KMS-11 (cell line): Measurements from ENCODE around the gene PTPA.
"Not testable (repeated sequence)": the region's sequence is repeated elsewhere in the genome, so short reads cannot be mapped to it uniquely, and the experiment has no call there.

Source experiments
- H2AFZ ChIP-seq: fragments of 200-600 bp; sonication (generic); 2 replicates; pipeline ENCODE4 v1.6.1; 2016; ENCODE audit warnings: antibody characterized with exemption, mixed run types, low read depth
- H3K27ac ChIP-seq: fragments of 200-600 bp; sonication (generic); 2 replicates; pipeline ENCODE4 v1.6.1; 2016; ENCODE audit warnings: mild to moderate bottlenecking, mixed run types
- H3K27me3 ChIP-seq: fragments of 200-600 bp; sonication (generic); 2 replicates; pipeline ENCODE4 v1.6.1; 2017; ENCODE audit warnings: mild to moderate bottlenecking, low read depth, mixed run types, moderate library complexity; ENCODE audit not compliant: insufficient read depth
- H3K36me3 ChIP-seq: fragments of 200-600 bp; sonication (generic); 2 replicates; pipeline ENCODE4 v1.6.1; 2017; ENCODE audit warnings: mild to moderate bottlenecking, mixed run types; ENCODE audit not compliant: insufficient read depth
- H3K4me1 ChIP-seq: fragments of 200-600 bp; sonication (generic); 2 replicates; pipeline ENCODE4 v1.6.1; 2016; ENCODE audit warnings: mild to moderate bottlenecking, low read depth, mixed run types; ENCODE audit not compliant: poor library complexity, severe bottlenecking
- H3K4me2 ChIP-seq: fragments of 200-600 bp; sonication (generic); 2 replicates; pipeline ENCODE4 v1.7.0; 2016; ENCODE audit warnings: mild to moderate bottlenecking, mixed run types
- H3K4me3 ChIP-seq: fragments of 200-600 bp; sonication (generic); IDR thresholded peaks from 2 replicates; pipeline ENCODE4 v1.6.1; 2017; ENCODE audit warnings: low read depth, low read length, mixed read lengths; ENCODE audit not compliant: insufficient read depth
- H3K79me2 ChIP-seq: fragments of 200-600 bp; sonication (generic); 2 replicates; pipeline ENCODE4 v1.6.1; 2016; ENCODE audit warnings: low read depth, mixed run types; ENCODE audit not compliant: insufficient read depth
- H3K9ac ChIP-seq: fragments of 200-600 bp; sonication (generic); 2 replicates; pipeline ENCODE4 v1.6.1; 2016; ENCODE audit warnings: mild to moderate bottlenecking, mixed run types
- H4K20me1 ChIP-seq: fragments of 200-600 bp; sonication (generic); 2 replicates; pipeline ENCODE4 v1.6.1; 2016; ENCODE audit warnings: mild to moderate bottlenecking, mixed run types; ENCODE audit not compliant: insufficient read depth
- TF ChIP-seq, protein P1 (sequence below): fragments of 200-600 bp; sonication (generic); conservative IDR thresholded peaks from 2 replicates; pipeline ENCODE4 v1.6.1; 2017; ENCODE audit warnings: low read depth, mild to moderate bottlenecking, antibody characterized with exemption, low read length, moderate library complexity, mixed read lengths

The PTPA gene

DNA sequence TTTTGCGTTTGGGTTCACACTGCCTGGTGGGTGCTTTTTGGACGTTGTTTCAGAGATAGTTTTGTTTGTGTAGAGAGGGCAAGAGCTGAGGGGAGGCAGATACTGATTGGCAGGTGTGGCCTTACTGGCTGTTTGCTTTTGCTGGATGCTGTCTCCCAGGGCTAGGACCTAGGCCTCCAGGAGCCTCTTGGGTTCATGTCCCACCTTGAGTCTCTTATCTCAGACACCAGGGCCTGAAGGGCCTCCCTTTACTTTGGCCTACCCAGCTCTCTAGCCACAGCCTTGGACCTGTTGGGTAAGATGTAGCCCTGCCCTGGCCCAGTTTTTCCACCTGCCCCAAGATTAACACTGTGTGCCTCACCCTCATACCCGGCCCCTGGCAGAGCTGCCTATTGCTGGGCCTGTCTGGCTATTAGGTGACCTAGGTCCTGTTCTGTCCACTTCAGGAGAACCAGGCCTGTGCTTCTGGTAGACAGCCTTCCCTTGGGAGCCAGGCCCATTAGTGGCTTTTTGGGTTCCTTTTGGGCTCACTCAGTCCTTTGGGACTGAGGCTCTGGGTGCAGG lies 13.4 kb downstream of the PTPA start:
- peaks cover 12% of the 10 kb centered on the region for H3K4me1 ChIP-seq
- TF ChIP-seq, protein P1, sequence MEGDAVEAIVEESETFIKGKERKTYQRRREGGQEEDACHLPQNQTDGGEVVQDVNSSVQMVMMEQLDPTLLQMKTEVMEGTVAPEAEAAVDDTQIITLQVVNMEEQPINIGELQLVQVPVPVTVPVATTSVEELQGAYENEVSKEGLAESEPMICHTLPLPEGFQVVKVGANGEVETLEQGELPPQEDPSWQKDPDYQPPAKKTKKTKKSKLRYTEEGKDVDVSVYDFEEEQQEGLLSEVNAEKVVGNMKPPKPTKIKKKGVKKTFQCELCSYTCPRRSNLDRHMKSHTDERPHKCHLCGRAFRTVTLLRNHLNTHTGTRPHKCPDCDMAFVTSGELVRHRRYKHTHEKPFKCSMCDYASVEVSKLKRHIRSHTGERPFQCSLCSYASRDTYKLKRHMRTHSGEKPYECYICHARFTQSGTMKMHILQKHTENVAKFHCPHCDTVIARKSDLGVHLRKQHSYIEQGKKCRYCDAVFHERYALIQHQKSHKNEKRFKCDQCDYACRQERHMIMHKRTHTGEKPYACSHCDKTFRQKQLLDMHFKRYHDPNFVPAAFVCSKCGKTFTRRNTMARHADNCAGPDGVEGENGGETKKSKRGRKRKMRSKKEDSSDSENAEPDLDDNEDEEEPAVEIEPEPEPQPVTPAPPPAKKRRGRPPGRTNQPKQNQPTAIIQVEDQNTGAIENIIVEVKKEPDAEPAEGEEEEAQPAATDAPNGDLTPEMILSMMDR = no peak
- H4K20me1 ChIP-seq = no peaks in the 10 kb centered on the region
- no peaks in the 10 kb centered on the region; the same call in 1 of the 2 replicates for H3K36me3 ChIP-seq
- H2AFZ ChIP-seq = no peak overlapping the region
- H3K4me2 ChIP-seq = no peak overlapping the region
- no peak overlapping the region for H3K4me3 ChIP-seq
- H3K27ac ChIP-seq = no peak overlapping the region
- H3K9ac ChIP-seq = no peak overlapping the region
- no peaks in the 10 kb centered on the region for H3K27me3 ChIP-seq
- no peaks in the 10 kb centered on the region for H3K79me2 ChIP-seq

DNA sequence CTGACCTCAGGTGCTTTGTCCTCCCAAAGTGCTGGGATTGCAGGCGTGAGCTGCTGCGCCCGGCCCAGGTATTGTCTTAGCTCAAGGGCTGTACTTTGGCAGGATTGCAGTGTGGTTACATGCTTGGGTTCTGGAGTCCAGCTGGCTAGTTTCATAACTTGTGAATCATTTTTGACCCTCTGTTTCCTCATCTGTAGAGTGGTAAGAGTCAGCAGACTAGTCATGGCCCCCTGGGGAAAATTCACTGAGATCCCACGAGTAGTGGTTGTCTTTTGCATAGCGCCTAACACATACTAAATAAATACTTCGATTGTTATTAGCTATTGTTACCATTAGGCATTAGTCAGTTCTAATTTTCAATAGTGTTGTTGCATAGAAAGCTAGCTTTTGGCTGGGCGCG lies 14.3 kb downstream of the PTPA start:
- no peak overlapping the region for H2AFZ ChIP-seq
- no peak overlapping the region for H3K27ac ChIP-seq
- H3K79me2 ChIP-seq = no peaks in the 10 kb centered on the region
- peaks cover 12% of the 10 kb centered on the region for H3K4me1 ChIP-seq
- H3K36me3 ChIP-seq = no peaks in the 10 kb centered on the region; the same call in 1 of the 2 replicates
- TF ChIP-seq, protein P1 = no peak
- H3K4me3 ChIP-seq = no peak overlapping the region
- H3K4me2 ChIP-seq = no peak overlapping the region
- no peaks in the 10 kb centered on the region for H4K20me1 ChIP-seq
- H3K27me3 ChIP-seq = no peaks in the 10 kb centered on the region
- H3K9ac ChIP-seq = no peak overlapping the region

DNA sequence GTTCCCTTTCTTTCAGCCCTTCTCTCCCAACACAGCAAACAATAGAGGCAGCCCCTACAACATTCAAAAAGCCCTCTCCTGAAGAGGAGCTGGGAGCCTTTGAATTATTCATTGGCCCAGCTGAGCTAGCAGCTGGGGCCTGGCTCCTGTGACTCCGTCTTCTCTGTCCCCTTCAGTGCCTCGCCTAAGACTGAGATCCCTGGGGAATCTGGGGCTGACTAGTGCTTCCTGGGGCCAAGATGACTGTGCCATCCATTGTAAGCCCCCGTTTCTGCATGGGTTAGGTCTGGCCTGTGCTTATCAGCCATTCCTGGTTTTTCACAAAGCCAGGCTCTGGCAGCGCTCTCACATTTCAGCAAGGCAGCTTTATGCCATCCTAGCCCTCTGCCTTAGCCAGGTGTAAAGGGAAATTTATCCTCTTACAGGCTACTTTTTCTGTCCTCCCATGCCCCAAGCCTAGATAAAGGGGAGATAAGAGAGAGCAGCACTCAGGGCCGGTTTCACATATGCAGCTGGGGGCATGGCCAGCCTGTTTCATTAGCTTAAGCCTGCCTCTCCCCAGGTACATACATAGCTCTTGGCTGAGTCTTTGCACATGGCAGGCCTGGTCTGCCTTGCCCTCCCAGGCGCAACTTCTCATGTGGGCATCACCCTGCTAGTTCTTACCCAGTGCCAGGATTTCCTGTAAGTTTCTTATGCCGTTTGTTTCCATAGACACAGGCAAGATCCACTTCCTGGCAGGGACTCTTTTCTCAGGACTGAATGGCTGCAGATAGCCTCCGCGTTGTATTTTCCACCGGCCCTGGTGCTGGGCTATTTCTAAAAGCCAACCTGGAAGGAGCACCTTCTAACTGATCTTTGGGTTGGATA lies 15.8 kb downstream of the PTPA start:
- Histone ChIP-seq H4K20me1 (no peaks in the 10 kb centered on the region), H3K4me1 (peaks cover 20% of the 10 kb centered on the region), H3K27me3 (no peaks in the 10 kb centered on the region), H2AFZ (no peak overlapping the region), H3K9ac (no peak overlapping the region), H3K4me3 (no peak overlapping the region), H3K79me2 (no peaks in the 10 kb centered on the region), H3K36me3 (no peaks in the 10 kb centered on the region; the same call in 1 of the 2 replicates), H3K27ac (no peak overlapping the region), H3K4me2 (no peak overlapping the region)
- TF ChIP-seq, protein P1 = no peak

DNA sequence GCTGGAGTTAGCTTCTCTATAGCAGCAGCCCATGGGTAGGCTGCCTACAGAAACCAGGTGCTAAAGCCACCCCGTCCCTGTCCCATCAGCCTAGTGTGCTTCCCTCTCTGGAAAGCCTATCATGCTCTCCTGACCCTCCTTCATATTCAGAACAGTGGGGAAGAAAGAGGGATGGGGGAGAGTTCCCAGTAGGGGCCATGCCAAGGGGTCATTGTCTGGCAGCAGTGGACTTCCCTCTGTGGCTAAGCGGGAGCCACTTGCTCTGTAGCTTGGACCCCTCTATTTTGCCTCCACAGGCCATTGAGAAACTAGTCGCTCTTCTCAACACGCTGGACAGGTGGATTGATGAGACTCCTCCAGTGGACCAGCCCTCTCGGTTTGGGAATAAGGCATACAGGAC lies 17.5 kb downstream of the PTPA start:
- Histone ChIP-seq H3K4me1 (peaks cover 21% of the 10 kb centered on the region), H2AFZ (no peak overlapping the region), H3K36me3 (no peaks in the 10 kb centered on the region), H3K27ac (no peak overlapping the region), H3K27me3 (no peaks in the 10 kb centered on the region), H3K4me2 (no peak overlapping the region), H3K79me2 (no peaks in the 10 kb centered on the region), H4K20me1 (no peaks in the 10 kb centered on the region), H3K4me3 (no peak overlapping the region), H3K9ac (no peak overlapping the region)
- TF ChIP-seq, protein P1 = no peak

DNA sequence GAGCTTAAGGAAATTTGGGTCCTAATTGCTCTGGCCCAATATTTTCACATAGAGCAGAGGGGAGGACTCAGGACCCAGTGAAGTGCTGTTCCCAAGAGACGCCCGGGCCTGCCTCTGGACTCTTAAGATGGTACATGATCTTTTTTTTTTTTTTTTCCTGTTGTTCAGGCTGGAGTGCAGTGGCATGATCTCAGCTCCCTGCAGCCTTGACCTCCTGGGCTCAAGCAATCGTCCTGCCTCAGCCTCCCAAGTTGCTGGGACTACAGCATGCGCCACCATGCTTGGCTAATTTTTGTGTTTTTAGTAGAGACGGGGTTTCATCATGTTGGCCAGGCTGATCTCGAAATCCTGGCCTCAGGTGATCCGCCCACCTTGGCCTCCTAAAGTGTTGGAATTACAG lies 19.1 kb downstream of the PTPA start:
- H3K9ac ChIP-seq, H3K4me2 ChIP-seq, H4K20me1 ChIP-seq, H3K27me3 ChIP-seq, H3K79me2 ChIP-seq, H3K36me3 ChIP-seq, H3K27ac ChIP-seq, H3K4me3 ChIP-seq, H2AFZ ChIP-seq: not testable (repeated sequence)
- H3K4me1 ChIP-seq = peaks cover 18% of the 10 kb centered on the region
